Immature natural killer cell (primary cell): ENCODE data around the gene DOCK4. TPM values are rescaled to one million over a fixed set of nuclear protein-coding genes. Genes with fewer than 3 reads are reported as not detected.

Experiments
- DNase-seq, 3 donors: peaks; one replicate each; pipeline ENCODE4 v3.0.0; 2022; ENCODE audit warnings: mixed read lengths in 1 of 3
- H3K27ac Mint-ChIP-seq, 6 donors: one replicate each; pipeline ENCODE4 v1.8.0; 2020; ENCODE audit warnings: mixed read lengths in 6 of 6, mild to moderate bottlenecking in 5 of 6, inconsistent platforms in 4 of 6, moderate library complexity in 3 of 6
- H3K27me3 Mint-ChIP-seq, 3 donors: one replicate each; pipeline ENCODE4 v1.8.0; 2020 to 2021; ENCODE audit warnings: low read depth in 3 of 3, mild to moderate bottlenecking in 3 of 3, mixed read lengths in 3 of 3, moderate library complexity in 3 of 3, inconsistent platforms in 1 of 3
- H3K36me3 Mint-ChIP-seq, 3 donors: one replicate each; pipeline ENCODE4 v1.8.0; 2020; ENCODE audit warnings: mixed read lengths in 3 of 3, inconsistent platforms in 2 of 3, mild to moderate bottlenecking in 2 of 3
- H3K4me1 Mint-ChIP-seq, 2 donors: one replicate each; pipeline ENCODE4 v1.8.0; 2020; ENCODE audit warnings: inconsistent platforms in 2 of 2, mild to moderate bottlenecking in 2 of 2, mixed read lengths in 2 of 2, moderate library complexity in 1 of 2
- H3K4me3 Mint-ChIP-seq, 5 donors: one replicate each; pipeline ENCODE4 v1.8.0; 2020; ENCODE audit warnings: mild to moderate bottlenecking in 5 of 5, mixed read lengths in 5 of 5, inconsistent platforms in 3 of 5, moderate library complexity in 3 of 5
- H3K9me3 Mint-ChIP-seq, 6 donors: one replicate each; pipeline ENCODE4 v1.8.0; 2020; ENCODE audit warnings: mild to moderate bottlenecking in 6 of 6, mixed read lengths in 6 of 6, inconsistent platforms in 4 of 6, moderate library complexity in 3 of 6
- polyA plus RNA-seq, 3 donors: library from polyadenylated mRNA; unstranded; fragments of 300-500 nt; fragmentation: Illumina TruSeq; gene quantifications; one replicate each; pipeline ENCODE4 v1.2.3, GENCODE V29; 2021

Gene DOCK4
- polyA plus RNA-seq, 3 donors from 2014 or later, result 0.18 TPM; not detected in 2

DNA sequence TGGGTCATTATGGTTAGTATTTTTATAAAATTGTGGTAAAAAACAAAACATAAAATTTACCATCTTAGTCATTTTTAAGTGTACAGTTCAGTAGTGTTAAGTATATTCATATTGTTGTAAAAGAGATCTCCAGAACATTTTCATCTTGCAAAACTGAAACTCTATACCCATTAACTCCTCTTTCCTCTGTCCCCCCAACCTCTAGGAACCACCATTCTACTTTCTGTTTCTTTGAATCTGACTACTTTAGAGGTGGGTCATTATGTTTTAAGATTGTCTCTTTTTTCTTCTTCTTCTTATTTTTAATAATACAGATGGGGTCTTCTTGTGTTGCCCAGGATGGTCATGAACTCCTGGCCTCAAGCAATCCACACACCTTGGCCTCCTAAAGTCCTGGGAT, 84.1 kb downstream of the DOCK4 start:
- H3K36me3 Mint-ChIP-seq, result no peaks in the 10 kb centered on the region
- H3K27me3 Mint-ChIP-seq, result peaks cover 0 to 2% (median 2%) of the 10 kb centered on the region in 3 donors
- no peak overlapping the region for H3K4me3 Mint-ChIP-seq
- peaks cover 0 to 5% (median 0%) of the 10 kb centered on the region in 6 donors for H3K9me3 Mint-ChIP-seq
- H3K4me1 Mint-ChIP-seq, result no peaks in the 10 kb centered on the region
- no peak for DNase-seq
- no peak overlapping the region for H3K27ac Mint-ChIP-seq

DNA sequence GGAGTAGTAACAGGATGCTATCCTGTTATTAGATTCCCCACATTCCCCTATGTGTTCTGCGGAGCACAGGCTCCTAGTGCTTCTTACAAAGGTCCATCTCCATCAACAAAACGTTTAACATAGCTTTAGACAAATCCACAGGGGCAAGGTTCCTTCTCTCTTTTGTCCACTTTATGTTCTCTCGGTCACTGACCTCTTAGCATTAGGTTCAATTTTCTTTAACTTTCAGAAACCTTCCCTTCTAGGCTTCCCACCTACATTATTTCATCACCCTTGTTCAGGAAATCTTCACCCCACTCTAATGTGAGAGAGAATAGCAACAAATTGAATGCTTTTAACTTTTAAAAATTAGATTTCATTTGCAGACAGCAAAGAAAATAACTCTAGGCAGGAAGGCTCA, 84.9 kb downstream of the DOCK4 start:
- H3K4me3 Mint-ChIP-seq, result no peak overlapping the region
- H3K27me3 Mint-ChIP-seq, result peaks cover 0 to 2% (median under 1%) of the 10 kb centered on the region in 3 donors
- no peaks in the 10 kb centered on the region for H3K4me1 Mint-ChIP-seq
- DNase-seq, result no peak
- no peak overlapping the region for H3K27ac Mint-ChIP-seq
- no peaks in the 10 kb centered on the region for H3K36me3 Mint-ChIP-seq
- H3K9me3 Mint-ChIP-seq, result peaks cover 0 to 5% (median 0%) of the 10 kb centered on the region in 6 donors

DNA sequence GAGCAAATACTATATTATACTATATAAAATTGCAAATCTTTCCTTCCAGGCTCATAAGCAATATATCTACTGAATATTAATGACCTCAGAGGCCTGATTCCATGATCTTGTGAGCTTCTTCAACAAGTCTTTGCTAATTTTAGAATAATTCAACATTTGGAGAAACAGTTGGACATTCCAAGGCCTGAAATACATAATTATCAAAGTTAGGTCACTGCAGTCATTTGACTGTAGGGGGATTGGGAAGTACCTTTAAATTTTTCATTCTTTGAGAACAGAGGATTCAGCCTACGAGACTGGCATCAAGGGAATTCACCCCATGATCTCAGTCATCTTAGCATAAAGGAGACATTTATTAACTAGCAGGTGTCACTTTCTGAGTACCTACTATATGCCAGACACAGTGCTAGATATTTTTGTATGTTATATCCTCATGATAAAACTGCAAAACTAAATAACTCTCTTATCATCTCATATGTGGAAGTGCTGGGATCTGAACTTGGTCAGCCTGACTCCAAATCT, 85.4 kb downstream of the DOCK4 start:
- Mint-ChIP-seq H3K4me1 (no peaks in the 10 kb centered on the region), H3K36me3 (no peaks in the 10 kb centered on the region), H3K27ac (no peak overlapping the region), H3K9me3 (peaks cover 0 to 5% (median 0%) of the 10 kb centered on the region in 6 donors), H3K4me3 (no peak overlapping the region), H3K27me3 (peaks cover 0 to 5% (median 2%) of the 10 kb centered on the region in 3 donors)
- no peak for DNase-seq

DNA sequence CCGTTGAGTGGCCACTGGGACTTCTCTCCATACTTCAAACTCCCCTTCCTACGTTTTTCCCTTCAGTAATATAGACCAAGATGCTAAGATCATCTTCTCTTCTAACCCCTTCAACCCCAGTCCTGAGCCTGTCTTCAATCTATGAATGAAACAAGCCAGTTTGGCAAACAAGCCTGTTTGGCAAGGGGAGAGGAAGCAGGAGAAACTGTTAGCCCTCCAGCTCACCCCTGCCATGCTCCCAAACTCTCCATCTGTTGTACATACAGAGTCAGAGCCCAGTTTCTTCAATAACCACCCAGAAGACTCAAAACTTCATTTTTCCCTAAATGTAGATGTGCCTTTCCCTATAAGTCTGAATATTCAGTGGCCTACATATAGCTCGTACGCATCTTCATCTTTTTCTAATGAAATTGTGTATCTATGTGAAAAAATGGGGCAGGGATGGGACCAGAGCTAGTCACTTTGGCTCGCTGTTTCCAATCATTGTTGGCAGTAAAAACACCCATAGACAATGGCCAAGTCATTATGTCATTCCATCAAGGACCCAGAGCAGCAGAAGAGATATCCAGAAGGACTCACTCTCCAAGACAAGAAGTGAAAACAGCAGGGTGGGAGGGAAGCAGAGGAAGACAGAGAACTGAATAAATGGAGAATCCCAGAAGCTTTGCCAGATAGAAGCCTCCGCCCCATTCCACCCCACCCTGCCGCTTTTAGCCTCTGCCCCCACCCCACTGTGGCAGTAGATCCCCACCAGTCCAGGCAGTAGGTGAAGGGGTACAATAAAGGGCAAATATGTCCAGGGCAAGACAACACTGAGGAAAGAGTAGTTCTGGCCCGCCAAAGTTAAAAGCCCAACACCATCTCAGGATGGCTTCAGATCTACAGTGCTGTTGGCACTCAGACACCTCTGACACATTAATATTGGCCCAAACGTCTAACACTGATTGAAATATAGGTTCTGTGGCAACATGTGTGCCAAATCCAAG, 87.3 kb downstream of the DOCK4 start:
- no peak overlapping the region for H3K27ac Mint-ChIP-seq
- H3K27me3 Mint-ChIP-seq, result peaks cover 0 to 7% (median 0%) of the 10 kb centered on the region in 3 donors
- H3K4me1 Mint-ChIP-seq, result no peaks in the 10 kb centered on the region
- peaks cover 0 to 6% (median 0%) of the 10 kb centered on the region in 6 donors for H3K9me3 Mint-ChIP-seq
- H3K36me3 Mint-ChIP-seq, result no peaks in the 10 kb centered on the region
- H3K4me3 Mint-ChIP-seq, result no peak overlapping the region
- no peak for DNase-seq

DNA sequence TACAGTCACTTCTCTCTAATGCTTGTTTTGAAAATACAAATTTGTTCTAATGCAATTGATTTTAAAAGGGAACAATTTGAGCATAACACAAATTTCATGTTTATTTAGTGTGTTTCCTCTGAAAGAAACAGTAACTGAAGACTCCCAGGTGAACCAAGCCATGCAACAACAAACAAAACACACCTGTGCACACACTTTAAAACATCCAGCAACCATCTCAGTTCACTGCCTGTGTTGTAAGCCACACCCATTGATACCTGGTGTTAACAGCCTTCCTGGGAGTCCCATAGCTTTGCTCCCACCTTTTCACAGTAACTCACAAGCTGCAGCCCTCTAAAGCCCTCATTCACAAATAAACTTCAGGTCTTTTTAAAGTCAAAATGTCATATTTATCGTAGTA, 89.3 kb downstream of the DOCK4 start:
- Mint-ChIP-seq H3K27ac (no peak overlapping the region), H3K9me3 (peaks cover 0 to 6% (median 1%) of the 10 kb centered on the region in 6 donors), H3K36me3 (no peaks in the 10 kb centered on the region), H3K4me3 (no peak overlapping the region), H3K4me1 (no peaks in the 10 kb centered on the region), H3K27me3 (peaks cover 0 to 12% (median 0%) of the 10 kb centered on the region in 3 donors)
- no peak for DNase-seq

DNA sequence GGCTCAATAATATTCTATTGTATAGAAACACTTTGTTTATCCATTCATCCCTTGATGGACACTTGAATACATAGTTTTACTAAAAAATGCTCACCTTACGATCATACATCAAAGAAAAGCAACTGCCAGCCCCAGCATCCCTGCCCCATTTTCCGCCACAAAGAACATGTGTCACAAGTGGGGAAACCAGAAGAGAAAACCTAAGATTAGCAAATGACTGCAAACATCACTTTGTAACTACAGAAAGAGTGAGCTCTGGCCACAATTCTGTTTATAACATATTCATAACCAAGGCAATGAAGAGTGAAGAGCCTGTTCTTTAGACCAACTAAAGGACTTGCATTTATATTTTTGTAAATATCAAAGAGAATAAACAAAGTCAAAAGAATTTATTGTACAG, 89.8 kb downstream of the DOCK4 start:
- H3K27ac Mint-ChIP-seq, result no peak overlapping the region

DNA sequence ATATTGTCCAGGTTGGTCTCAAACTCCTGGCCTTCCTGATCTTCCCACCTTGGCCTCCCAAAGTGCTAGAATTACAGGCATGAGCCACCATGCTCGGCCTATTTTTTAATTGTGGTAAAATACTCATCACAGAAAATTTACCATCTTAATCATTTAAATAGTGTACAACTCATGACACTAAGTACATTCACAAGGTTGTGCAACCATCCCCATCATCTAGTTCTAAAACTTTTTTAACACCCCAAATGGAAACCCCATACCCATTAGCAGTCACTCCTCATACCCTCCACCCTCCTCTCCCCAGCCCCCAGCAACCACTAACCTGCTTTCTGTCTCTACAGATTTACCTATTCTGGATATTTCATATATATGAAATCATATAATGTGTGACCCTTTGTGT, 90.3 kb downstream of the DOCK4 start:
- Mint-ChIP-seq H3K4me3 (no peak overlapping the region), H3K27me3 (peaks cover 0 to 12% (median 0%) of the 10 kb centered on the region in 3 donors), H3K4me1 (no peaks in the 10 kb centered on the region), H3K9me3 (peaks cover 0 to 6% (median 1%) of the 10 kb centered on the region in 6 donors), H3K27ac (no peak overlapping the region), H3K36me3 (no peaks in the 10 kb centered on the region)
- DNase-seq, result no peak

More for the DNA sequence above, 89.8 kb downstream of the DOCK4 start:
- DNase-seq, result no peak
- Mint-ChIP-seq H3K27me3 (peaks cover 0 to 12% (median 0%) of the 10 kb centered on the region in 3 donors), H3K36me3 (no peaks in the 10 kb centered on the region), H3K9me3 (peaks cover 0 to 6% (median 1%) of the 10 kb centered on the region in 6 donors), H3K4me3 (no peak overlapping the region), H3K4me1 (no peaks in the 10 kb centered on the region)

DNA sequence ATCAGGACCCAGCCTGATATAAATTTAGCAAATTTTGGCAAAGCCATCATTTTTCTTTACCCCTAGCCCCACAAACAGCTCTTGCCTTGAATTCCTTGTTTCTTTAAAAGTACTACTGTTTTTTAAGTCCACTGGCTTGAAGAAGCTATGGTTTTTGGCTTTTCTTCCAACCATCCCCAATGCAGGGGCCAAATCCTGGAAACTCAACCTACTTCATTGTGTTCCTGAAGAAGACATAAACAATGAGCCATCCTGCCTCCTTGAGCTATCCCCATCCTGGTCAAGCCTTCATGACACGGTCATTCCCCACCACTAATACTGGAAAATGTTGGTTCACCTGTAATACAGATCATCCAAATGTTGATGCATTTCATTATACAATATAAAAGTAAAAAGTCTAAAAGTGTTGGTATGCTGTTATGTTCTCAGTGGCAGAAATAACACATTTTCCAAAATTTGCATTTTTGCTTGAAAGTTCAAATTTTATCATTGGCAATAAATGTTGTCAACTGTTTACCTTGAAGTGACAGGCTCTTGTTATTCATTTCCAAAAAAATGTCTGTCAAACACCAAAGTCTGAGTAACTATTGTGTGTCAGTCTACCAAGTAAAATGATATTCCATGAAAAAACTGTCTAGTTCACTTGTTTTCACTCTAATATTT, 92.2 kb downstream of the DOCK4 start:
- Mint-ChIP-seq H3K4me3 (no peak overlapping the region), H3K36me3 (no peaks in the 10 kb centered on the region), H3K9me3 (peaks cover 0 to 6% (median 1%) of the 10 kb centered on the region in 6 donors), H3K27me3 (peaks cover 0 to 12% (median 0%) of the 10 kb centered on the region in 3 donors), H3K27ac (no peak overlapping the region), H3K4me1 (no peaks in the 10 kb centered on the region)
- DNase-seq, result no peak

DNA sequence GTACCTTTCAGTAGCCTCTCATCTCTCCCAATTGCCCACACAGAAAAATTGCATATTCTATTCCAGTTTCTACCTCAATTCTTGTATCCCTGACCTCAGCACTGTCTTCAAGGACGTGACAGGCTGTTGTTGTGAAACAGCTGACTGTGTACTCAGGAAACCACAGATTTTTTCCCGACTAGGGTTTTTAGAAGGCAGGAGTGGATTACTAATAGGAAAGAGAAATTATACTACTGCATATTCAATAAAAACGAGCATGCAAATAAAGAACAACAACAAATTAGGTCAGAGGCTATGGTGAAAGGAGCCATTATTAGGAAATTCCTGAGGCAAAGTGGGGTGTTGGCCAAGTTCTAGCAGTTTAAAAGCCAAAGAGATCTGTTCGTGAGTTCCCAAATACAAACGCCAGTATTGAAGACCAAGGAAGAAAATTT, 93.4 kb downstream of the DOCK4 start:
- Mint-ChIP-seq H3K36me3 (no peaks in the 10 kb centered on the region), H3K27me3 (peaks cover 0 to 12% (median 0%) of the 10 kb centered on the region in 3 donors), H3K27ac (peak overlapping the region in 1 of 6 donors; percentile 43), H3K4me3 (no peak overlapping the region), H3K9me3 (peaks cover 0 to 3% (median under 1%) of the 10 kb centered on the region in 6 donors), H3K4me1 (no peaks in the 10 kb centered on the region)
- DNase-seq, result no peak

DNA sequence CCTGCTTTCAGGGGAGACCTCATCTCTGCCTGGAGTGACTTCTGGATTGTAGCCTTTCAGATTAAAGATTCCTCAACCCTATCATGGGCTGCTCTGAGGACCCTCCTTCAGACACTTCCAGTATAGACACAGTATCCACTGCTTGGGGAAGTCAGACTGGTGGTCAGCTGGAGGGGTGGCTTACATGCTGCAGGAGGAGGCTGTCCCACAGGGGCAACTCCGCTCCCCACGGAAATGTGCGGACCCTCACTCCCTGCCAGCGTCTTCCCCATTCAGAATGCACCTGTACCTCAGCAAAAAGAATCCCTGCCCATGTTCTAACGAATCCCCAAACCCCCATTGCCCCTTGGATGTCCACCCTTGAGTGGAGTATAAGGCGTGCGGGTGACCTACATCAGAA, 95.5 kb downstream of the DOCK4 start:
- no peaks in the 10 kb centered on the region for H3K36me3 Mint-ChIP-seq
- H3K27ac Mint-ChIP-seq, result no peak overlapping the region
- peaks cover 0 to 3% (median under 1%) of the 10 kb centered on the region in 6 donors for H3K9me3 Mint-ChIP-seq
- peaks cover 3 to 9% (median 4%) of the 10 kb centered on the region in 3 donors for H3K27me3 Mint-ChIP-seq
- no peak overlapping the region for H3K4me3 Mint-ChIP-seq
- H3K4me1 Mint-ChIP-seq, result no peaks in the 10 kb centered on the region
- DNase-seq, result no peak

DNA sequence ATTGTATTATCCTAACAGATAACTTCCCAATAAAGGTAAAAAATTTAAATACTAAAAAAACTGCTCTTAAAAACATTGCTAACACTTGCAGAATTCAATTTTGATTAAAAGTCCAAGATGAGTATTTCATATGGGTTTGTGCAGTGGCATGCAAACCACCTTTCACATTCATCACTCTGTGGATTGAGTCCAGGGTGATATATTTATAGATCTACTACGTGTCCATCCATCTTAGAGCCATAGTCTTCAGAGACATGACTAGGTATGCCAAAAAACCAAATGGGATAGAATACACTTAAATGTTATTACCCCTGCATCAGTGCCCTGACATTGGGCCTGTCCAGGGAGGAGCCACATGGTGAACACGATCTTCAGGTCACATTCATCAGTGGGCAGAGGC, 96.0 kb downstream of the DOCK4 start:
- Mint-ChIP-seq H3K36me3 (no peaks in the 10 kb centered on the region), H3K27ac (no peak overlapping the region), H3K9me3 (peaks cover 0 to 3% (median 0%) of the 10 kb centered on the region in 6 donors), H3K4me3 (no peak overlapping the region), H3K4me1 (no peaks in the 10 kb centered on the region), H3K27me3 (peaks cover 4 to 11% (median 5%) of the 10 kb centered on the region in 3 donors)
- no peak for DNase-seq

DNA sequence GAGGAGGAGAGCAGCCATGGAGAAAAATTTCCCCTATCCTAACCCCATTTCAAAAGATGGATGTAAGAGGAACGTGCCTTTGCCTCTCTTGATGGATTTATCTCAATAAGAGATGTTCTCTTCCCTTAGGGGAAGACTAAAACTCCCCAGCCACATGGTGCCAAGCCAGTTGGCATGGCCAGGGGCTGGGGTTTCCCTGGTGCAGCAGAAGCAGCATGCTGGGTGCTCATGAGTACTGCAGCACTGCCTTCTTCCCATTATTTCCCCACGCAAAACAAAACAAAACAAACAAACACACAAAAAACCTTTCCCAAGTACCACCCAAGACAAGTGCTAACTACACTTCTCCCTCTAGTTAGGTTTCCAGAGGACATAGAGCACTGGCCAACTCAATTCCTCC, 97.2 kb downstream of the DOCK4 start:
- H3K27ac Mint-ChIP-seq, result no peak overlapping the region
- peaks cover 4 to 10% (median 5%) of the 10 kb centered on the region in 3 donors for H3K27me3 Mint-ChIP-seq
- H3K4me3 Mint-ChIP-seq, result no peak overlapping the region

DNA sequence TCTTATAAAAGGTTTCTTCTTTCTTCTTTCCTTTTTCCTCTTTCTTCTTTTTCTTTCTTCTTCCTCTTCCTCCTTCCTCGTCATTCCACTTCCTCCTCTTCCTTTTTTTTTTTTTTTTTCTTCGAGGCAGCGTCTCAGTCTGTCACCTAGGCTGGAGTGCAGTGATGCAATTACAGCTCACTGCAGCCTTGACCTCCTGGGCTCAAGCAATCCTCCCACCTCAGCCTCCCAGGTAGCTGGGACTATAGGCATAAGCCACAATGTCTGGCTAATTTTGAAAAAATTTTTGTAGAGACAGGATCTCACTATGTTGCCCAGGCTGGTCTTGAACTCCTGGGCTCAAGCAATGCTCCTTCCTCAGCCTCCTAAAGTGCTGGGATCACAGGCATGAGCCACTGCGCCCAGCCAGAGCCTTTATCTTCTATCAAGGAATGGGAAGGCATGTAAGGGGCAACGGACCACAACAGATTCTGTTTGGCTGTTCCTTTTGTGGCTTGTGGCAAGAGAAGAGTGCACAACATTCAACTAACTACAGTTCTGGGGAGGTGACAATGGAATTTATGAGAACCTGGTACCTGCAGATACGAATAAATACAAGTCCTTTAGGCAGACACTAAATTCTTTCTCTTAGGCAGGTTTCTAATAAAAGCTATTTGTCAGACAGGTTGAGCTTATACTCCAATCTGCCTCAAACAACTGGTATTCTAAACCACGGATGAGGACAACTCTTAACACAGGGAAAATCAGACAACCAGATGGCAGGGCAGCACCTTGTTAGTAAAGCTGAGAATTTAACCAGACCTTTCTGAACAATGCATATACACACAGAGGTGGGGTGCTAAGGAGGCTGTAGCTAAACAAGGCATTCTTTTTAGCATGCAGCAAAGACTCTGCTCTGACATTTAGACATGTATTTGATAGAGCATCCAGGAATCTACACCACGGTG, 100.3 kb downstream of the DOCK4 start:
- H3K4me1 Mint-ChIP-seq, result no peaks in the 10 kb centered on the region
- H3K36me3 Mint-ChIP-seq, result no peaks in the 10 kb centered on the region
- H3K27me3 Mint-ChIP-seq, result peaks cover 4 to 6% (median 4%) of the 10 kb centered on the region in 3 donors
- DNase-seq, result no peak
- H3K27ac Mint-ChIP-seq, result no peak overlapping the region
- H3K9me3 Mint-ChIP-seq, result peaks cover 0 to 2% (median 0%) of the 10 kb centered on the region in 6 donors
- no peak overlapping the region for H3K4me3 Mint-ChIP-seq

More for the DNA sequence above, 97.2 kb downstream of the DOCK4 start:
- DNase-seq, result no peak
- no peaks in the 10 kb centered on the region for H3K36me3 Mint-ChIP-seq
- peaks cover 0 to 2% (median 0%) of the 10 kb centered on the region in 6 donors for H3K9me3 Mint-ChIP-seq
- H3K4me1 Mint-ChIP-seq, result no peaks in the 10 kb centered on the region
